K562 (cell line): Measurements from ENCODE around the gene SLC2A4. TPM values are rescaled to one million over a fixed set of nuclear protein-coding genes. Genes with fewer than 3 reads are reported as not detected.
A peak's percentile ranks its signal among the peaks of the same experiment; 100 is the strongest.

Experiments used
- ATAC-seq: fragments of 200-7000 bp; cut with Tn5 transposase; 3 replicates; pipeline ENCODE4 v1.9.1; 2020; ENCODE audit warnings: moderate library complexity
- BruUV-seq: library from RNA; stranded (reverse); fragments of 400-500 nt; replicated peaks from 2 replicates; lab custom pipeline; 2021; lab: Mats Ljungman, UMichigan
- CTCF ChIA-PET: fragments of 300-600 bp; formaldehyde crosslinking; extraction: SDS; loops from one replicate; lab custom pipeline; 2021; ENCODE audit warnings: low intra/inter-chr PET ratio; lab: Yijun Ruan, JAX
- POLR2A ChIA-PET: fragments of 300-600, 350-650 bp; sonication (Branson Sonifier 250); formaldehyde crosslinking; extraction: SDS; loops from one replicate; lab custom pipeline; 2021; ENCODE audit warnings: antibody characterized with exemption, inconsistent platforms; lab: Yijun Ruan, JAX
- DNase-seq, 4 experiments: peaks; one replicate each; pipeline versions ENCODE4 v3.0.0 to v3.0.0-alpha.2; 2011 to 2018; ENCODE audit warnings: low spot score in 3 of 4, mixed read lengths in 3 of 4; ENCODE audit errors: extremely low read depth in 1 of 4
- FAIRE-seq: peaks from 2 replicates; lab custom pipeline; 2011; peaks lifted over from hg19 to GRCh38; lab: Jason Lieb, UNC
- H2AFZ ChIP-seq: 2 replicates; pipeline ENCODE4 v1.6.0; 2011; ENCODE audit warnings: low read depth, low read length, control low read depth, inconsistent platforms
- H3K27ac ChIP-seq: fragments of 200-600 bp; 3 replicates; pipeline ENCODE4 v1.8.0; 2011; ENCODE audit warnings: low read depth, mild to moderate bottlenecking, control low read depth, inconsistent platforms, low read length, moderate library complexity, mixed read lengths; ENCODE audit errors: extremely low read depth
- H3K27me3 ChIP-seq, 2 experiments: fragments of 300-600 bp in 1 of 2; 2 replicates in 1 of 2; 3 replicates in 1 of 2; pipeline versions ENCODE4 v1.6.0 to v1.8.0; 2011; ENCODE audit warnings: inconsistent platforms in 2 of 2, low read length in 2 of 2, mild to moderate bottlenecking in 1 of 2, mixed read lengths in 1 of 2, moderate library complexity in 1 of 2; ENCODE audit not compliant: control insufficient read depth in 2 of 2, insufficient read depth in 2 of 2
- H3K36me3 ChIP-seq: fragments of 300-600 bp; 3 replicates; pipeline ENCODE4 v1.8.0; 2011; ENCODE audit warnings: mild to moderate bottlenecking, low read length, inconsistent platforms; ENCODE audit not compliant: control insufficient read depth, insufficient read depth
- H3K4me1 ChIP-seq, 2 experiments: fragments of 200-600 bp in 1 of 2; replicated peaks in 1 of 2; 2 replicates in 1 of 2; 3 replicates in 1 of 2; pipeline versions ENCODE4 v1.5.1 to v1.8.0; 2011; ENCODE audit warnings: inconsistent platforms in 2 of 2, low read length in 2 of 2, mild to moderate bottlenecking in 1 of 2, mixed read lengths in 1 of 2, moderate library complexity in 1 of 2; ENCODE audit not compliant: control insufficient read depth in 2 of 2, insufficient read depth in 2 of 2
- H3K4me2 ChIP-seq: 2 replicates; pipeline ENCODE4 v1.6.1; 2011; ENCODE audit warnings: low read length, control low read depth, inconsistent platforms, mixed read lengths; ENCODE audit not compliant: insufficient read depth
- H3K4me3 ChIP-seq: fragments of 200-600 bp; sonication (generic), shearing (Covaris generic); 2 replicates; pipeline ENCODE4 v1.5.1; 2016; ENCODE audit warnings: control low read depth, inconsistent platforms
- H3K79me2 ChIP-seq: fragments of 200-600 bp; 3 replicates; pipeline ENCODE4 v1.8.0; 2011; ENCODE audit warnings: low read length, inconsistent platforms; ENCODE audit not compliant: control insufficient read depth, insufficient read depth
- H3K9ac ChIP-seq, 2 experiments: 2 replicates each; pipeline versions ENCODE4 v1.6.0 to v1.6.1; 2011; ENCODE audit warnings: low read depth in 2 of 2, low read length in 2 of 2, control low read depth in 1 of 2, inconsistent platforms in 1 of 2, mild to moderate bottlenecking in 1 of 2, mixed read lengths in 1 of 2; ENCODE audit not compliant: insufficient read depth in 1 of 2
- H3K9me1 ChIP-seq: one replicate; pipeline ENCODE4 v1.6.0; 2011; ENCODE audit warnings: inconsistent platforms, mild to moderate bottlenecking, low read length, moderate library complexity; ENCODE audit not compliant: control insufficient read depth, insufficient read depth
- H3K9me3 ChIP-seq: replicated peaks from 2 replicates; pipeline ENCODE4 v1.5.1; 2011; ENCODE audit warnings: low read depth, low read length, inconsistent platforms; ENCODE audit not compliant: control insufficient read depth, insufficient read depth
- H4K20me1 ChIP-seq: replicated peaks from 2 replicates; pipeline ENCODE4 v1.6.1; 2011; ENCODE audit warnings: low read length, inconsistent platforms, mixed read lengths; ENCODE audit not compliant: control insufficient read depth, insufficient read depth
- ERF ChIP-seq: fragments of 450-650 bp; formaldehyde crosslinking; IDR thresholded peaks from 2 replicates; pipeline ENCODE4 v1.4.0; 2020; ENCODE audit warnings: mild to moderate bottlenecking, mixed read lengths
- GTF2E2 ChIP-seq: fragments of 200-800 bp; sonication (Bioruptor generic); IDR thresholded peaks from 2 replicates; pipeline ENCODE4 v1.6.1; 2016; ENCODE audit warnings: missing genetic modification characterization, missing compliant biosample characterization
- HDAC1 ChIP-seq, 2 experiments: fragments of 450-650 bp; IDR thresholded peaks; 2 replicates each; pipeline ENCODE4 v1.6.1; 2016 to 2017; ENCODE audit warnings: inconsistent platforms in 1 of 2, mild to moderate bottlenecking in 1 of 2, moderate library complexity in 1 of 2
- HMGN3 ChIP-seq: IDR thresholded peaks from 2 replicates; pipeline ENCODE4 v1.6.1; 2011; ENCODE audit warnings: borderline replicate concordance, low read depth, mild to moderate bottlenecking, mixed read lengths, low read length; ENCODE audit not compliant: insufficient read length; ENCODE audit errors: extremely low read depth
- MAFG ChIP-seq: fragments of 450-650 bp; conservative IDR thresholded peaks from 2 replicates; pipeline ENCODE4 v1.6.1; 2016; ENCODE audit warnings: missing genetic modification characterization, missing compliant biosample characterization
- PBX2 ChIP-seq, 2 experiments: IDR thresholded peaks in 1 of 2; conservative IDR thresholded peaks in 1 of 2; 2 replicates each; pipeline ENCODE4 v1.6.1; 2016; ENCODE audit warnings: low read depth in 2 of 2, mild to moderate bottlenecking in 1 of 2, missing compliant biosample characterization in 1 of 2, missing genetic modification characterization in 1 of 2, moderate library complexity in 1 of 2
- RB1 ChIP-seq: fragments of 450-650 bp; IDR thresholded peaks from 2 replicates; pipeline ENCODE4 v1.6.1; 2017; ENCODE audit warnings: low read depth, mild to moderate bottlenecking
- RBFOX2 ChIP-seq: fragments of 200-400 bp; formaldehyde crosslinking; IDR thresholded peaks from 2 replicates; pipeline ENCODE4 v1.6.1; 2017; ENCODE audit warnings: low read depth, mild to moderate bottlenecking, low read length, moderate library complexity
- SREBF1 ChIP-seq: fragments of 150-350 bp; IDR thresholded peaks from 2 replicates; pipeline ENCODE4 v1.6.1; 2014; ENCODE audit warnings: antibody characterized with exemption, low read depth, low read length, borderline replicate concordance
- ZNF324 ChIP-seq: fragments of 250-450 bp; sonication (Bioruptor Pico); IDR thresholded peaks from 2 replicates; pipeline ENCODE4 v1.4.0; 2020; ENCODE audit warnings: mild to moderate bottlenecking
- ZNF384 ChIP-seq: IDR thresholded peaks from 2 replicates; pipeline ENCODE4 v1.6.1; 2012; ENCODE audit warnings: low read depth, low read length, improper control_type of control experiment
- ZNF696 ChIP-seq: fragments of 250-450 bp; sonication (Bioruptor Pico); conservative IDR thresholded peaks from 2 replicates; pipeline ENCODE4 v1.4.0; 2020; ENCODE audit warnings: mild to moderate bottlenecking, moderate library complexity
- WGBS: fragments of 100-300 bp; shearing (Covaris generic); methylation state at CpG from one replicate; pipeline ENCODE4 v1.1.6; 2016; ENCODE audit warnings: low coverage, mixed read lengths; ENCODE audit not compliant: insufficient coverage; ENCODE audit errors: missing lambda C conversion rate; 5-methylcytosine and 5-hydroxymethylcytosine counted together
- in situ Hi-C: fragments of 300-500 bp; cut with MboI; formaldehyde crosslinking; loops from 4 replicates; pipeline ENCODE4 v1.15.0; 2018; ENCODE audit warnings: inconsistent platforms, mixed read lengths
- intact Hi-C: fragments of 100-400 bp; cut with micrococcal nuclease; formaldehyde crosslinking; loops from 2 replicates; pipeline ENCODE4 v1.14.2; 2022
- polyA plus RNA-seq, 8 experiments: library from polyadenylated mRNA; depleted of rRNA in 4 of 8; stranded (reverse) in 5 of 8; unstranded in 3 of 8; fragments of >200 nt; fragmentation: Nextera tagmentation in 2 of 8; fragmentation: Illumina TruSeq in 1 of 8; extraction: Ambion mirVana in 2 of 8; extraction: Trizol in 1 of 8; gene quantifications; 2 replicates each; pipeline versions ENCODE4 v1.2.1 to v1.2.3, GENCODE V29; 2011 to 2014; ENCODE audit warnings: inconsistent platforms in 1 of 8, missing spikeins in 1 of 8
- total RNA-seq, 7 experiments: library from RNA; depleted of rRNA in 6 of 7; stranded (reverse); fragments of >200 nt in 6 of 7; fragmentation: Illumina TruSeq in 2 of 7; extraction: Trizol in 2 of 7; gene quantifications; 2 replicates each; pipeline versions ENCODE4 v1.2.1 to v1.2.3, GENCODE V29; 2011 to 2021; ENCODE audit warnings: low replicate concordance in 1 of 7
- TF ChIP-seq, protein P1 (sequence below), 2 experiments: IDR thresholded peaks; 2 replicates each; pipeline ENCODE4 v1.6.1; 2012; ENCODE audit warnings: improper control_type of control experiment in 2 of 2, low read depth in 2 of 2, low read length in 2 of 2, borderline replicate concordance in 1 of 2

SLC2A4 gene
- total and polyA plus RNA-seq, 9 of the 15 experiments (the other 6 are each of a cell fraction or from before 2014, with no cell fraction given), result 0.74 to 3.5 (median 1.6) TPM

- TF ChIP-seq PBX2 (CRISPR knock-in tag; IDR thresholded peaks at IDR 0.05; ENCODE audit: low read depth), result no peak
- TF ChIP-seq PBX2 (tag; conservative IDR thresholded peaks at IDR 0.05; ENCODE audit: low read depth), result no peak
Observed at GRCh38 chr17:7304179-7304578, 22.7 kb downstream of the SLC2A4 start (continued).

GRCh38 chr17:7306911-7307685 is 25.6 kb downstream of the SLC2A4 start, which contains the start of gene EIF5A:
EIF5A (plus strand) TSS chr17:7307628; CDS start chr17:7309636, 2,008 bp downstream.
- H3K36me3 ChIP-seq, result peaks cover 36% of the 10 kb centered on the region
- intact Hi-C loops, result no loop called here
- in situ Hi-C loops, result no loop called here
- H2AFZ ChIP-seq, result peak within 1 kb of the TSS; percentile 78
- H3K27ac ChIP-seq, result peak within 1 kb of the TSS; percentile 93
- peaks cover 8% of the 10 kb centered on the region for H3K9me1 ChIP-seq
- H3K4me3 ChIP-seq, result peak within 1 kb of the TSS; percentile 96
- ChIA-PET CTCF (interaction anchor here (0.7 kb wide), 1 partner anchor 55 kb away, joined by 3 read pairs; the partner anchor contains the start of gene ELP5), POLR2A (no interaction called here)
- H3K9me3 ChIP-seq, result no peaks in the 10 kb centered on the region
- peaks cover 43% of the 10 kb centered on the region for H3K79me2 ChIP-seq
- peak; percentile 88 for ATAC-seq
- peaks cover 35% of the 10 kb centered on the region for H4K20me1 ChIP-seq
- peak; percentile 90 to 98 (median 94) for DNase-seq
- peak; percentile 100 for FAIRE-seq
- peaks cover 17 to 20% of the 10 kb centered on the region in 2 experiments for H3K4me1 ChIP-seq
- peak within 1 kb of the TSS; percentile 97 for H3K4me2 ChIP-seq
- no TSS peak for BruUV-seq
- whole genome bisulfite sequencing, result under 1% methylated on average over 46 of the region's 64 CpGs
- H3K9ac ChIP-seq, result peak within 1 kb of the TSS; percentile 99
- no peaks in the 10 kb centered on the region for H3K27me3 ChIP-seq
- TF ChIP-seq ZNF384 (no peak), RBFOX2 (peak; percentile 81), MAFG (no peak), ERF (CRISPR knock-in tag) (no peak), HDAC1 (IDR thresholded peaks at IDR 0.05) (peak in 1 of 2 experiments; percentile 70; a peak in 2 of 4 replicates), SREBF1 (no peak), ZNF696 (no peak), RB1 (peak; percentile 15; the same call in 1 of the 2 replicates), ZNF324 (CRISPR knock-in tag) (no peak), HMGN3 (no peak), GTF2E2 (tag) (no peak)
- TF ChIP-seq, protein P1, sequence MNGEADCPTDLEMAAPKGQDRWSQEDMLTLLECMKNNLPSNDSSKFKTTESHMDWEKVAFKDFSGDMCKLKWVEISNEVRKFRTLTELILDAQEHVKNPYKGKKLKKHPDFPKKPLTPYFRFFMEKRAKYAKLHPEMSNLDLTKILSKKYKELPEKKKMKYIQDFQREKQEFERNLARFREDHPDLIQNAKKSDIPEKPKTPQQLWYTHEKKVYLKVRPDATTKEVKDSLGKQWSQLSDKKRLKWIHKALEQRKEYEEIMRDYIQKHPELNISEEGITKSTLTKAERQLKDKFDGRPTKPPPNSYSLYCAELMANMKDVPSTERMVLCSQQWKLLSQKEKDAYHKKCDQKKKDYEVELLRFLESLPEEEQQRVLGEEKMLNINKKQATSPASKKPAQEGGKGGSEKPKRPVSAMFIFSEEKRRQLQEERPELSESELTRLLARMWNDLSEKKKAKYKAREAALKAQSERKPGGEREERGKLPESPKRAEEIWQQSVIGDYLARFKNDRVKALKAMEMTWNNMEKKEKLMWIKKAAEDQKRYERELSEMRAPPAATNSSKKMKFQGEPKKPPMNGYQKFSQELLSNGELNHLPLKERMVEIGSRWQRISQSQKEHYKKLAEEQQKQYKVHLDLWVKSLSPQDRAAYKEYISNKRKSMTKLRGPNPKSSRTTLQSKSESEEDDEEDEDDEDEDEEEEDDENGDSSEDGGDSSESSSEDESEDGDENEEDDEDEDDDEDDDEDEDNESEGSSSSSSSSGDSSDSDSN (IDR thresholded peaks at IDR 0.05; ENCODE audit: borderline replicate concordance in 1 of 2, low read depth in 2 of 2, low read length in 2 of 2), result no peak
